ENCODE measurements around the gene ANKRD33. TPM values are rescaled to one million over a fixed set of nuclear protein-coding genes. Genes with fewer than 3 reads are reported as not detected.

Gene ANKRD33
- total and polyA plus RNA-seq, 5 donors from 2014 or later: not detected

- no peak for ATAC-seq (ENCODE audit: low read depth in 2 of 2)
- Histone ChIP-seq H3K36me3 (ENCODE audit: control insufficient read depth, insufficient read depth, low read length) (no peaks in the 10 kb centered on the region), H3K9me3 (ENCODE audit: control insufficient read depth in 2 of 2, low read length in 2 of 2) (no peaks in the 10 kb centered on the region), H3K4me3 (ENCODE audit: low read depth, low read length) (no peak overlapping the region), H3K4me1 (ENCODE audit: control insufficient read depth, insufficient read depth, low read length, poor library complexity, severe bottlenecking) (no peaks in the 10 kb centered on the region), H3K27ac (ENCODE audit: insufficient read depth, low read length, poor library complexity, severe bottlenecking) (no peak overlapping the region), H3K27me3 (ENCODE audit: control insufficient read depth, insufficient read depth, low read length) (peaks cover 3% of the 10 kb centered on the region)
- Mint-ChIP-seq H3K4me3 (no peak overlapping the region), H3K4me1 (no peaks in the 10 kb centered on the region), H3K36me3 (no peaks in the 10 kb centered on the region), H3K27me3 (peaks cover 15% of the 10 kb centered on the region), H3K27ac (no peak overlapping the region), H3K9me3 (peaks cover 0 to 2% (median 0%) of the 10 kb centered on the region in 7 donors)
- no peak for DNase-seq
These were observed 44.5 kb downstream of the ANKRD33 start for GRCh38 chr12:51932218-51933076.

GRCh38 chr12:51934080-51934479, 46.2 kb downstream of the ANKRD33 start:
- Histone ChIP-seq H3K27ac (ENCODE audit: insufficient read depth, low read length, poor library complexity, severe bottlenecking) (no peak overlapping the region), H3K4me1 (ENCODE audit: control insufficient read depth, insufficient read depth, low read length, poor library complexity, severe bottlenecking) (no peaks in the 10 kb centered on the region), H3K36me3 (ENCODE audit: control insufficient read depth, insufficient read depth, low read length) (no peaks in the 10 kb centered on the region), H3K9me3 (ENCODE audit: control insufficient read depth in 2 of 2, low read length in 2 of 2) (no peaks in the 10 kb centered on the region), H3K27me3 (ENCODE audit: control insufficient read depth, insufficient read depth, low read length) (peaks cover 3% of the 10 kb centered on the region), H3K4me3 (ENCODE audit: low read depth, low read length) (no peak overlapping the region)
- DNase-seq: no peak
- H3K4me3 Mint-ChIP-seq: no peak overlapping the region
- H3K4me1 Mint-ChIP-seq: no peaks in the 10 kb centered on the region
- no peak for ATAC-seq (ENCODE audit: low read depth in 2 of 2)
- peaks cover 23% of the 10 kb centered on the region for H3K27me3 Mint-ChIP-seq
- H3K9me3 Mint-ChIP-seq: peaks cover 0 to 2% (median 0%) of the 10 kb centered on the region in 7 donors
- no peaks in the 10 kb centered on the region for H3K36me3 Mint-ChIP-seq
- no peak overlapping the region for H3K27ac Mint-ChIP-seq

GRCh38 chr12:51937926-51938325, 50.0 kb downstream of the ANKRD33 start:
- Mint-ChIP-seq H3K27ac (no peak overlapping the region), H3K9me3 (peaks cover 0 to 4% (median 0%) of the 10 kb centered on the region in 7 donors), H3K27me3 (peaks cover 29% of the 10 kb centered on the region), H3K4me3 (no peak overlapping the region), H3K36me3 (no peaks in the 10 kb centered on the region), H3K4me1 (peaks cover 0 to 4% (median 1%) of the 10 kb centered on the region in 4 donors)
- no peaks in the 10 kb centered on the region for H3K9me3 ChIP-seq (ENCODE audit: control insufficient read depth in 2 of 2, low read length in 2 of 2)
- peaks cover 4% of the 10 kb centered on the region for H3K27me3 ChIP-seq (ENCODE audit: control insufficient read depth, insufficient read depth, low read length)
- H3K36me3 ChIP-seq (ENCODE audit: control insufficient read depth, insufficient read depth, low read length): no peaks in the 10 kb centered on the region
- no peak overlapping the region for H3K4me3 ChIP-seq (ENCODE audit: low read depth, low read length)
- H3K4me1 ChIP-seq (ENCODE audit: control insufficient read depth, insufficient read depth, low read length, poor library complexity, severe bottlenecking): no peaks in the 10 kb centered on the region
- ATAC-seq (ENCODE audit: low read depth in 2 of 2) (no peak), DNase-seq (no peak)
- no peak overlapping the region for H3K27ac ChIP-seq (ENCODE audit: insufficient read depth, low read length, poor library complexity, severe bottlenecking)

- peaks cover 4% of the 10 kb centered on the region for H3K27me3 ChIP-seq (ENCODE audit: control insufficient read depth, insufficient read depth, low read length)
- Mint-ChIP-seq H3K9me3 (peaks cover 0 to 4% (median 0%) of the 10 kb centered on the region in 7 donors), H3K27ac (no peak overlapping the region), H3K4me3 (no peak overlapping the region), H3K4me1 (peaks cover 0 to 4% (median 1%) of the 10 kb centered on the region in 4 donors), H3K36me3 (no peaks in the 10 kb centered on the region), H3K27me3 (peaks cover 36% of the 10 kb centered on the region)
- DNase-seq (no peak), ATAC-seq (ENCODE audit: low read depth in 2 of 2) (no peak)
- H3K36me3 ChIP-seq (ENCODE audit: control insufficient read depth, insufficient read depth, low read length): no peaks in the 10 kb centered on the region
- no peaks in the 10 kb centered on the region for H3K9me3 ChIP-seq (ENCODE audit: control insufficient read depth in 2 of 2, low read length in 2 of 2)
- H3K4me3 ChIP-seq (ENCODE audit: low read depth, low read length): no peak overlapping the region
- H3K27ac ChIP-seq (ENCODE audit: insufficient read depth, low read length, poor library complexity, severe bottlenecking): no peak overlapping the region
- H3K4me1 ChIP-seq (ENCODE audit: control insufficient read depth, insufficient read depth, low read length, poor library complexity, severe bottlenecking): no peaks in the 10 kb centered on the region
These were observed 50.8 kb downstream of the ANKRD33 start for GRCh38 chr12:51938726-51939125.

GRCh38 chr12:51941011-51941581, 53.2 kb downstream of the ANKRD33 start:
- no peak for ATAC-seq (ENCODE audit: low read depth in 2 of 2)
- Mint-ChIP-seq H3K9me3 (peaks cover 0 to 14% (median 6%) of the 10 kb centered on the region in 7 donors), H3K27me3 (peaks cover 47% of the 10 kb centered on the region), H3K27ac (no peak overlapping the region), H3K36me3 (no peaks in the 10 kb centered on the region), H3K4me1 (peaks cover 0 to 4% (median 1%) of the 10 kb centered on the region in 4 donors), H3K4me3 (no peak overlapping the region)
- H3K27ac ChIP-seq (ENCODE audit: insufficient read depth, low read length, poor library complexity, severe bottlenecking): no peak overlapping the region
- no peaks in the 10 kb centered on the region for H3K36me3 ChIP-seq (ENCODE audit: control insufficient read depth, insufficient read depth, low read length)
- H3K4me3 ChIP-seq (ENCODE audit: low read depth, low read length): no peak overlapping the region
- H3K27me3 ChIP-seq (ENCODE audit: control insufficient read depth, insufficient read depth, low read length): peaks cover 8% of the 10 kb centered on the region
- H3K4me1 ChIP-seq (ENCODE audit: control insufficient read depth, insufficient read depth, low read length, poor library complexity, severe bottlenecking): no peaks in the 10 kb centered on the region
- peaks cover 10 to 12% of the 10 kb centered on the region in 2 experiments for H3K9me3 ChIP-seq (ENCODE audit: control insufficient read depth in 2 of 2, low read length in 2 of 2)
- no peak for DNase-seq

Other genes starting within 250 kb of the ANKRD33 start
- gene FIGNL2, start 39.4 kb upstream of the ANKRD33 start, total RNA-seq: 0.27 TPM
- under 1 TPM in 2 of 4 donors, not detected in 2; 0.06 to 0.10 TPM for gene FIGNL2, start 39.4 kb upstream of the ANKRD33 start, polyA plus RNA-seq
- gene ACVRL1, start 19.4 kb downstream of the ANKRD33 start, total RNA-seq: not detected
- gene ACVRL1, start 19.4 kb downstream of the ANKRD33 start, polyA plus RNA-seq: not detected
- 6.5 TPM for gene ACVR1B, start 63.6 kb downstream of the ANKRD33 start, total RNA-seq
- gene ACVR1B, start 63.6 kb downstream of the ANKRD33 start, polyA plus RNA-seq: 1 to 10 TPM in 3 of 4 donors, under 1 TPM in 1; 0.47 to 2.3 (median 1.2) TPM
- gene TAMALIN, start 118.8 kb downstream of the ANKRD33 start, total RNA-seq: 253 TPM
- 1 to 10 TPM in 2 of 4 donors, under 1 TPM in 2; 0.37 to 4.3 (median 0.91) TPM for gene TAMALIN, start 118.8 kb downstream of the ANKRD33 start, polyA plus RNA-seq
- gene NR4A1, start 163.3 kb downstream of the ANKRD33 start, total RNA-seq: 143 TPM
- gene NR4A1, start 163.3 kb downstream of the ANKRD33 start, polyA plus RNA-seq: under 1 TPM; 0.22 to 0.54 (median 0.47) TPM
- gene ATG101, start 181.9 kb downstream of the ANKRD33 start, total RNA-seq: 33.5 TPM
- 10 to 100 TPM; 30.1 to 38.2 (median 34.8) TPM for gene ATG101, start 181.9 kb downstream of the ANKRD33 start, polyA plus RNA-seq
- gene SMIM41, start 191.6 kb downstream of the ANKRD33 start, total RNA-seq: 0.54 TPM
- gene SMIM41, start 191.6 kb downstream of the ANKRD33 start, polyA plus RNA-seq: not detected